HUES6 (cell line): ENCODE measurements around the gene CPZ.

Experiments used
- H3K27ac ChIP-seq: 2 replicates; pipeline ENCODE4 v1.7.0; 2013; ENCODE audit warnings: low read depth, mild to moderate bottlenecking, low read length, inconsistent platforms
- H3K27me3 ChIP-seq: 2 replicates; pipeline ENCODE4 v1.6.1; 2013; ENCODE audit warnings: low read length; ENCODE audit not compliant: control insufficient read depth, insufficient read depth
- H3K36me3 ChIP-seq: 2 replicates; pipeline ENCODE4 v1.6.1; 2013; ENCODE audit warnings: low read length; ENCODE audit not compliant: control insufficient read depth, insufficient read depth
- H3K4me1 ChIP-seq: 2 replicates; pipeline ENCODE4 v1.6.1; 2013; ENCODE audit warnings: low read length; ENCODE audit not compliant: control insufficient read depth, insufficient read depth
- H3K4me3 ChIP-seq: 2 replicates; pipeline ENCODE4 v1.5.1; 2013; ENCODE audit warnings: low read depth, low read length
- H3K9ac ChIP-seq: one replicate; pipeline ENCODE4 v1.6.1; 2013; ENCODE audit warnings: mild to moderate bottlenecking, low read length
- H3K9me3 ChIP-seq: 2 replicates; pipeline ENCODE4 v1.6.1; 2013; ENCODE audit warnings: low read depth, low read length; ENCODE audit not compliant: control insufficient read depth, insufficient read depth

CPZ gene

DNA sequence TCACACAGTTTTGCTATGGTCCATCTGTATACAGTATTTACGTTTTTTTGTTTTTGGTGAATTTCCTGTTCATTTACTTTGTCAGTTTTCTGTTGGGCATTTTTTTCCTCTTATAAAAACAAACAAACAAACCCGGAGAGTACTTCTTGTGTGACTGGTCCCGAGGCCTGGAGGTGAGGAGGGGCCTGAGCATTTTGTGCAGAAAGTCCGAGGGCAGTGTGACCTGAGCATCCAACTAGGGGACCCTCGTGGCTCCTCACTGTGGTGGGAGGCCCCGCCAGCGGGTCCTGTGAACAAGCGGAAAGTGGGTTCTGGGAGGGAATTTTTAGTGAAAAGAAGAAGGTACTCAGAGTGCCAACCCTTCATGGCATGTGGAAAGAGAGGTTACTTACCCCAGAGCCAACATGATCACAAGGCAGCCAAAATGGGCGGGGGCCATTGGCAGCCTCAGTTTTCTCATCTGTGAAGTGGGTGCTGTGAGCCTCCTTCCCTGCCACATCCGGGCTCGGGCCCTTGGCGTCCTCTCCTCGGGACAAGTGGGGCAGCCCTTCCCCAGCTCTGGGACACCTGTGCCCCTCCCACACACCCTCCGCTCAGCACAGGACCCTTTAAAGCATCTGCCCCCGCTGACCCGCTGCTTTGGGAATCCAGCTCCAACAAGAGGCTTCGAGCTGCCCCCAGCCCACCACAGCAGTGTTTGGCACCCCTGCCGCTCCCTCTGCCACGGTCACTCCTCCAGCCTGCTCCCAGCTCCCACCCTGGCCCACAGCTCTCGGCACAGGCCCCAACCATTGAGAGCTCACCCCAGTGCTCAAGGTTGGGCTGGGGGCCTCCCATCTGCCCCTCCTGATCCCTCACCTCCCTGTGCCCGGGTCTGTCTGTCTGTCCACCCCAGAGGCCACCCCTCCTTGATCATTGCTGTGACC lies 35.2 kb upstream of the CPZ start:
- H3K9ac ChIP-seq: no peak overlapping the region
- H3K4me1 ChIP-seq: peaks cover 20% of the 10 kb centered on the region; the same call in 1 of the 2 replicates
- H3K9me3 ChIP-seq: no peaks in the 10 kb centered on the region
- H3K4me3 ChIP-seq: no peak overlapping the region
- no peaks in the 10 kb centered on the region for H3K36me3 ChIP-seq
- no peak overlapping the region for H3K27ac ChIP-seq
- no peaks in the 10 kb centered on the region for H3K27me3 ChIP-seq

DNA sequence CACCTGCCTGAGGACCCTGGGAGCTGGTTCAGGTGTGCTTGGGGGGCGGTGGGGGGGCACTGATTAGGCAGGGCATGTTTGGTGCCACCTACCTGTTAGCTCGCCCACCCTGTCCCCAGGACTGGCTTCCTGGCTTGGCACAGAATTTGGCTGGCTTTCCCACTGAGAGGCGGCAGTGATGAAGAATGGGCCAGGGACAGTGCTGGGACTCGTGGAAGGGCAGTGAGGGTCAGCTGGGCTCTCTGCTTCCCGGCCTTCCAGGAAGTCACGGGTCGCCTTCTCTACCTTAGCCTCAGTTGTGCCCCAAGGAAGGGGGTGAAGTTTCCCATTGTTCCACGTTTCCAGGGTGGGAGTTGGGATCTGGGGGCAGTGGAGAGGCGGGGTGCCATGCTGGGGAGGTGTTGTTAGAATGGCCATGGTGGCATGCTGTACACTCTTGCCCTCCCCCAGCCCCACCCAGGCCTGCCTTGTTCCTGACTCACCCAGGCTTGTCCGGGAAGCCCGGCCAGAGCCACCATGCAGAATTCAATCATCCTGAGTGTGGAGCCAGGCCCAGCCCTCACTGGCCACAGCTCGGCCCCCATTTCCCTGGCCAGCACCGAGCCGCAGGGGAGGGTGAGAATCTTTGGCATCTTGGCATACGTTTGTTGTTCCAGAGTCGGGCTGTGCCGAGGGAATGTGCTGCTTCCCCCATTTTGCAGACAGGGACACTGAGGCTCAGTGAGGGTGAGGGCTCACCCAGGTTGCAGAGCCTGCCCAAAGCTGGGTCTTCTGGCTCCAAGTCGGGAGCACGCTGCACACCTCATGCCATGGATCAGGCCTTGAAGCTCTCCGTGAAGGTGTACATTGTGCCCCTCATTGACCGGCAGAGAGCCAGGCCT lies 34.2 kb upstream of the CPZ start:
- H3K9me3 ChIP-seq: no peaks in the 10 kb centered on the region
- no peaks in the 10 kb centered on the region for H3K27me3 ChIP-seq
- H3K36me3 ChIP-seq: no peaks in the 10 kb centered on the region
- H3K9ac ChIP-seq: no peak overlapping the region
- H3K27ac ChIP-seq: no peak overlapping the region
- H3K4me1 ChIP-seq: peaks cover 20% of the 10 kb centered on the region; the same call in 1 of the 2 replicates
- no peak overlapping the region for H3K4me3 ChIP-seq

DNA sequence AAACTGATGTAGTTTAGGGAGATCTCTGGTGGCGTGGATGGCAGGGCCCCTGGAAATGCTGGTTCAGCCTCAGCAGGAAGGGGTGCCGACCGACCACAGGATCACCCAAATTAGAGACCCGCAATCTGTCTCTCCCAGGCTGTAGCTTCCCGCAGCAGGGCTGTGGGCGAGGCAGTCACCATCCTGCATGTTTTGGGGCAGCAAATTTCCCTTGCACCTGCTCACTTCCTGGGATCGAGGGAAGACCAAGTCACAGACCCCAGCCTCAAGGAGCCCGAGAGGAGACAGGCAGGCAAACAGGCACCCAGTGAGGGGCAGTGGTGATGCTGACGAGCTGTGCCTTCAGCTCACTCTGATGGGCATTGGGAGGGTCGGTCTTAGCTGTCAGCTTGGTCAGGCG lies 33.6 kb upstream of the CPZ start:
- H3K27me3 ChIP-seq: no peaks in the 10 kb centered on the region
- H3K9me3 ChIP-seq: no peaks in the 10 kb centered on the region
- no peak overlapping the region for H3K27ac ChIP-seq
- H3K9ac ChIP-seq: no peak overlapping the region
- H3K4me1 ChIP-seq: peaks cover 20% of the 10 kb centered on the region; the same call in 1 of the 2 replicates
- H3K36me3 ChIP-seq: no peaks in the 10 kb centered on the region
- H3K4me3 ChIP-seq: no peak overlapping the region

DNA sequence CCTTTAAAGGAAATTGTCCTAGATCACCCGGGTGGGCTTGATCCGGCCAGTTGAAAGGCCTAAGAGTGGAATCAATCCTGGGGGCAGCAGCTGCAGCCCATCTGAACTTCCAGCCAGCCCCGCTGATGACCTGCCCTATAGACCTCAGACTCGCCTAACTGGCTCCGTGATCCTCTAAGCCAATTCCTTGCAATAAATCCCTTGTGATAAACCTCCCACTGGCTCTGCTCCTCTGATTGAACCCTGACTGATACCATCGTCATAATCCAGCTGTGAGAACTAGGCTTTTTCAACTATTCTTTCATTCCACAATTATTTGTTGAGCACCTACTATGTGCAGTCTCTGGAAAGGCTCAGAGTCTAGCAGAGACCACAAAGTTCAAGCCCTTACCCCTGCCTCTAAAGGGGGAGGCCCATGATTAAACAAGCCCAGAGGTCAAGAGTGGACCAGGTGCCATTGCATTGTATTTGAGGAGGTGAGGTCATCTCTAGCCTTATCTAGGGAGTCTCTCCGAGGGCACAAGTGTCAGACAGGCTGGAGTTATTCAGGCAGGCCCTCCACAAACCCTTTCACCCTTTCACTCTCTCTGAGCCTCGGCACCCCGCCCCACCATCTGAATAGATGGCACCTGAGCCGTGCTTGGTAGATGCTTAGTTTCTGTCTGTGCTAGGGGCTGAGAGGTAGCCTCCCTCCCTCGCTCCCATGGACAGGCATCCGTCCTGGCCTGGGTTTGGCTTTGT lies 32.9 kb upstream of the CPZ start:
- H3K27ac ChIP-seq: no peak overlapping the region
- H3K9ac ChIP-seq: no peak overlapping the region
- H3K9me3 ChIP-seq: no peaks in the 10 kb centered on the region
- H3K4me1 ChIP-seq: peaks cover 20% of the 10 kb centered on the region; the same call in 1 of the 2 replicates
- H3K27me3 ChIP-seq: no peaks in the 10 kb centered on the region
- no peak overlapping the region for H3K4me3 ChIP-seq
- no peaks in the 10 kb centered on the region for H3K36me3 ChIP-seq

DNA sequence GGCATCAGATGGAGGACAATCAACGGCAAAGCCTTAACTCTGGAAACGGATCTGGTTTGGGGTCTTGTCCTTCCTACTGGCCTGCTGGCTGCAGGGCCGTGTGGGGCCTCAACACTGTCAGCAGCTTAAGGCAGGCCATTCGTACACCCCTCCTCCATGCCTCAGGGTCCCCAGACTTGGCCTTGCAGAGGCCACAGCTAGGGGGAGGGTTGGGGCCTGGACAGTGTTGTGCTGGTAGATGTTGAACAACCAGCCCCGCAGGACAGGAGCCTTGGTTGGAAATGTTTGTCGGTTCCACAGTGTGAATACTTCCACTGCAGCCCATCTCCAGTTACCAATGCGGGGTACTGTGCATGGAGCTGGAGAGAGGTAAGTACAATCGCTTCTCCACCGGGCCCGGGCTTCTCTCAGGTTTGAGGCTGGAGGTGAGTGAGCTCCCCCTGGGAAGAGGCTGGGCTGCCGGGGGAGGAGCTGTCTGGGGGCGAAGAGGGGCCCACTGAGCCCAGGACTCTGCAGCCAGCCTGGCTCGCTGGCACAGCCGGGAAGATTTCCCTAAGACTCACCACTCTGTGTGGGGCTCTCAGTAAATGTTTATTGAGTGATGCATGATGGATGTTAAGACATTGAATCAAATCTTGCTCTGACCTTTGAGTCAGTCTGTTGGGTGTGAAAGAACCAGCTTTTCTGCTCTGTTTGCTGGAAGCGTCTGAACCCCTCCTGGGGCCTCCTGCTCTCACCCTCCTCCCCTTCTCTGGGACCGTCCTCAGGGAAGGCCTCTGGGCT lies 32.1 kb upstream of the CPZ start:
- H3K4me1 ChIP-seq: peaks cover 20% of the 10 kb centered on the region; the same call in 1 of the 2 replicates
- no peak overlapping the region for H3K27ac ChIP-seq
- H3K36me3 ChIP-seq: no peaks in the 10 kb centered on the region
- no peak overlapping the region for H3K4me3 ChIP-seq
- no peak overlapping the region for H3K9ac ChIP-seq
- no peaks in the 10 kb centered on the region for H3K27me3 ChIP-seq
- no peaks in the 10 kb centered on the region for H3K9me3 ChIP-seq

DNA sequence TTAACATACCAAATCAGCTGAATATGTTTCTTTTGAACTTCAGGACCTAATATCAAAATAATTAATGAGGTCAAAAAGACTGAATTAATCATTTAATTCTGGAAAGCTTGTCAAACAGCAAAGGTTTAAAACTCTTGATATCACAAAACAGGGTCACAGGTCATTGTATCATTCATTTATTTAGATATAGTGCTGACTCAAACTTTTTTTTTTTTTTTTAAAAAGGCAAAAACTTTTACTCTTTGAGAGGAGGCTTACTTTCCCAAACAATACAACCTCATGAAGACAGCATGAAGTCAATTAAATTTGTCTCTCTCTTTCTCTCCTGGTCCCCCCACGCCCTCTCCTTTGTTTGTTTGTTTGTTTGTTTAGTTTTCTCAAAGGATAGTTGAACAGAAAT lies 28.0 kb upstream of the CPZ start:
- Histone ChIP-seq H3K9me3 (no peaks in the 10 kb centered on the region), H3K4me3 (no peak overlapping the region), H3K27ac (no peak overlapping the region), H3K9ac (no peak overlapping the region), H3K36me3 (no peaks in the 10 kb centered on the region), H3K27me3 (no peaks in the 10 kb centered on the region), H3K4me1 (peaks cover 46% of the 10 kb centered on the region)

DNA sequence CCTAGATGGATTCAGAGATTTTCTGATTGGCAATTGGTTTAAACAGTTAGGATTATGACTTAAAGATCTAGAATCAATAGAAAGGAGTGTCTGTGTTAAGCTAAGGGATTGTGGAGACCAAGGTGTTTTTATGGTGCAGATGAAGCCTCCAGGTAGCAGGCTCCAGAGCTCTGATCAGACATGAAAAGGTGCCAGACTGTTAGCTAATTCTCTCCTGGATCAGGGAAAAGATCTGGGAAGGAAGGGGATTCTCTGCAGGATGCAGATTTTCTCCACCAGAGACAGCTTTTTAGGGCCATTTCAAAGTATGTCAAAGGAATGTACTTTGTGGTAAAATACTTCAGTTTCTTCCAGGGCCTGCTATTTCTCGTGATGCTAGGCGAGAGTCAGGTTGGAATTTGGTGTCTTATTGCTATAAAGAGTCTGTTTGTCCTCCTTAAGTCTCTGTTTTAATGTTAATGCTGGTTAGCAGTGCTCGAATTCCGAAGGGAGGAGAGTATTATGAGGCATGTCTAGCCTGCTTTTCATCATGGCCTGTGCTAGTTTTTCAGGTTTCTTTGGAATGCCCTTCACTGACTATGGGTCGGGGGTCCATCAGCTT lies 24.4 kb upstream of the CPZ start:
- peak overlapping the region; percentile 39 for H3K9ac ChIP-seq
- no peaks in the 10 kb centered on the region; the same call in 1 of the 2 replicates for H3K27me3 ChIP-seq
- peaks cover 30% of the 10 kb centered on the region for H3K4me1 ChIP-seq
- no peaks in the 10 kb centered on the region for H3K9me3 ChIP-seq
- no peaks in the 10 kb centered on the region for H3K36me3 ChIP-seq
- H3K27ac ChIP-seq: peak overlapping the region; percentile 82
- no peak overlapping the region for H3K4me3 ChIP-seq

DNA sequence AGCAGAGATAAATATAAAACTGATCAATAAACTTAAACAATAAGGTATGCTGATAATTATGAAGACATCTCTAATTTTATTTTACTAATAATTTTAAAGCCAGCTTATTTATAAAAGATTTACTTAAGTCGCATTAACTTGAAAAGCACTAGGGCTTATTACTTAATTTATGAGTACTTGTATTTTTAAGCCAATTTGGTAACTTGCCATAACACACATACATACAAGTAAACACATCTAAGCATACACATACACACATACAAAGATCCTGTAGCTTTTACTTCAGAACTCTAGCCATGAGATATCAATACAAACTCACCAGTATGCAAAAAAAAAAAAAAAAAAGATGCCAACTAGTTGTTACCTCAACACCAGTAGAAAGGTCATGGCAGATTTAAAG lies 22.4 kb upstream of the CPZ start:
- Histone ChIP-seq H3K9me3 (no peaks in the 10 kb centered on the region), H3K27ac (no peak overlapping the region), H3K4me3 (no peak overlapping the region), H3K36me3 (no peaks in the 10 kb centered on the region), H3K9ac (no peak overlapping the region), H3K4me1 (peaks cover 30% of the 10 kb centered on the region), H3K27me3 (peaks cover 7% of the 10 kb centered on the region; the same call in 1 of the 2 replicates)

DNA sequence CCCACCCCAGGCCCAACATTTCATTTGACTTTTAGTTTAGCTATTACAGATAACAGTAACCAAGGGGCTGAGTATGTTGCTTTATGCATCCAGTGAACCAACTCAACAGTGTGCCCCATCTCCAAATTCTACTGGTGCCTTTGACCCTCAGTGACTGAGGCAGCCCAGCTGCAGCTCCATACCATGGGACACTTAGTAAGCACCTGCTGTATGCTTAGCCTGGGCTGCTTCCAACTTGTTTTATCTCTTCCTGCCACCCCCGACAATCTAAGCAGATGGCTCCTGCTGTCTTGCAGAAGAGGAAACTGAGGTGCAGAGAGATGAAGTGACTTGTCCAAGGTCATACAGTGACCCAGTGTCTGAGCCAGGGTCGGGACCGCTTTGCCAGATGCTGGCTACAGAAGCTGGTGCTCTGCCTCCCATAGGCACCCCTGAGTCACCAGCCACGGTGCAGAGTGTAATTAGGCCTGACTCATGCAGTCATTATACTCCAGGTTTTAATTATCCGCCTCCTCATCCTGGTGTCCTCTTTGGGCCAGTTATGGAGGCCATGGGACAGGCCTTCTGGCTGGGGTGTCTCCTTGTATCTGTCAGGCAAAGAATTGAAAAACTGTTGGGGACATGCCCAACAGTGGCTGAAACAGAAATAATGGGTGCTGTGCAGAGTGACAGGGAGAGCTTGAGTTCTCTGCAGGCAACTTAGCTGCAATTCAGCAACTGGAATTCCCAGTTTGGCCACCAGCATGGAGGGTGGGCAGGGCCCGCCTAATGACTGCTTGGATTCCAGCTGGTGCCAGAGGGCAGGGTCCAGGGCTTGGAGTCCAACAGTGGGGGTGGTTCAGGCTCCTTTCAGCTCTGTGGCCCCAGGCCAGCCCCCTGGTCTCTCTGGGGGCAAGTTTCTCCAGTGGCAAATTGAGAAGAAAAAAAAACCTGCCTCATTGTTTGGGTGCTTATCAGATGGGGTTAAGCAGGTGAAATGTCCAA lies 20.6 kb upstream of the CPZ start:
- Histone ChIP-seq H3K27me3 (peaks cover 18% of the 10 kb centered on the region), H3K36me3 (no peaks in the 10 kb centered on the region), H3K27ac (no peak overlapping the region)

More for the DNA sequence above, 20.6 kb upstream of the CPZ start:
- Histone ChIP-seq H3K9me3 (no peaks in the 10 kb centered on the region), H3K4me3 (no peak overlapping the region), H3K4me1 (peaks cover 23% of the 10 kb centered on the region), H3K9ac (no peak overlapping the region)
